NCI-H187 treated with DMSO at 0.1 percent for 48 hours (cell line): Measurements from ENCODE around the gene THAP8.

Experiments used
- DNase-seq: peaks from one replicate; lab custom pipeline; 2025; lab: John Stamatoyannopoulos, UW

The THAP8 gene

DNA sequence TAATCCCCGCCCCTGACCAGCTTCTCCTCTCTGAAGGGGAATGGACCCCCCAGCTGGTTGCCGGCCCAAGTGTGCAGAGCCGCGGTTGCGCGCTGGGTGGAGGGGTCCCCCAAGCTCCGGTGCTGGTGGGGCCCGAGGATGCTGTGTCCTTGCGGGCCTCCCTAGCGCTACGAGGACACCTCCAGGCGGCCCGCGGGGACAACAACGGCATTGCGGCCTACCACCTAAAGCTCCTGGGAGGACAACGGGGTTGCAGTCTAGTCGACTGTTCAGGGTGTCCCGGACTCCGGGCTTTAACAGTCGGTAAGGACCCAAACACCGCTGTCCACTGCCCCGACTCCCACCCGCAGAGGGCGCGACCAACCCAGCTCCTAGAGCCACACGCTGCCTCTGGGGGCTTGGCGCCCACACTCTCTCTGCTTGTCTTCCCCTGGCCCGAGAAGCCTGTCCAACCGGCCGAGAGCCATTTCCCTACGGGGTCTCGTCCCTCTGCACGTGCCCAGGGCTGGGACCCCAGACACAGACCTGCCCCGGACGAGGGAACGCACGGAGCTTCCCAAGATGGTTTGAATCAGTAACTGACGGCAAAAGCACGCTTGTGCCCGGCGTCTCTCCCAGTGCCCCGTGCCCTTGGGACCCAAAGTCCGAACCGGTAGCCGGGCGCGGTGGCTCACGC lies 60.0 kb downstream of the THAP8 start:
- no peak for DNase-seq

GRCh38 chr19:35992907-35993765 lies 60.9 kb downstream of the THAP8 start:
- no peak for DNase-seq

GRCh38 chr19:35991731-35992450 lies 62.2 kb downstream of the THAP8 start:
- DNase-seq: no peak

GRCh38 chr19:35990771-35991730 lies 63.0 kb downstream of the THAP8 start:
- DNase-seq: no peak

DNA sequence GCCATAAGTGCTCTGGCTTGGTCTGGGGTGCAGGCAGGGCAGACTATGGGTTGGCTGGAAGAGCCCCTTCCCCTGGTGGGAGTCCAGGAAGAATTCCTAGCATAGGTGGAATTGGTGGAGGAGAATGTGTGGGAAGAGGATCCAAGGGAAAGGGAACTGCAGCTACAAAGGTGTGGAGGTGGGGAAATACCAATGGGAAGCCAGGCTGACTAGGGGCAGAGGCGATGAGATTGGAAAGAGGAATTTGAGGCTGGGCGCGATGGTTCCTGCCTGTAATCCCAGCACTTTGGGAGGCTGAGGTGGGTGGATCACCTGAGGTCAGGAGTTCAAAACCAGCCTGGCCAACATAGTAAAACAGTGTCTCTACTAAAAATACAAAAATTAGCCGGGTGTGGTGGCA lies 63.9 kb downstream of the THAP8 start:
- DNase-seq: no peak

GRCh38 chr19:35988824-35989223 lies 65.3 kb downstream of the THAP8 start:
- DNase-seq: no peak

- DNase-seq: no peak
These were observed 66.6 kb downstream of the THAP8 start for GRCh38 chr19:35987571-35987896.

- DNase-seq: no peak
These were observed 67.2 kb downstream of the THAP8 start for GRCh38 chr19:35986664-35987570.

DNA sequence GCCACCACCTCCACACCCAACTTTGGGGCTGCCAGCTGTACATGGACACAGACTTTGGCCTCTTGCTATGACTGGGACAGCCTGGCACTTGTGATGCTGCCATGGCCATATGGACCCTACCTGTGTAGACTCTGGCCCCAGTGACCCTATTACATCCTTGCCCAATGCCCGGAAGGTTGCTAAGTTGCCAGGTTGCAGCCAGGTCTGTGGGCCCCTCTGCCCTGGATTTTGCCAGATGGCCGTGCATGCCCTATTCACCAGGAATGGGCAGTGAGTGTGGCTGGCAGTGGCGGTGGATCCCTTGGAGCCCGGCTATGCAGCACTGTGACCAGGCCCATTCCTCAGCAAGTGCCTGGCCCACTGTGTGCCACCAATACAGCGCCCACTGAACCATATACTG lies 68.0 kb downstream of the THAP8 start:
- DNase-seq: no peak
